NCI-H1417 treated with DMSO at 0.1 percent for 48 hours (cell line): ENCODE data around the gene PRPF38A.
"Not testable (repeated sequence)": the region's sequence is repeated elsewhere in the genome, so short reads cannot be mapped to it uniquely, and the experiment has no call there.

Source experiments
- DNase-seq: peaks from one replicate; lab custom pipeline; 2025; lab: John Stamatoyannopoulos, UW

PRPF38A gene, protein sequence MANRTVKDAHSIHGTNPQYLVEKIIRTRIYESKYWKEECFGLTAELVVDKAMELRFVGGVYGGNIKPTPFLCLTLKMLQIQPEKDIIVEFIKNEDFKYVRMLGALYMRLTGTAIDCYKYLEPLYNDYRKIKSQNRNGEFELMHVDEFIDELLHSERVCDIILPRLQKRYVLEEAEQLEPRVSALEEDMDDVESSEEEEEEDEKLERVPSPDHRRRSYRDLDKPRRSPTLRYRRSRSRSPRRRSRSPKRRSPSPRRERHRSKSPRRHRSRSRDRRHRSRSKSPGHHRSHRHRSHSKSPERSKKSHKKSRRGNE

DNA sequence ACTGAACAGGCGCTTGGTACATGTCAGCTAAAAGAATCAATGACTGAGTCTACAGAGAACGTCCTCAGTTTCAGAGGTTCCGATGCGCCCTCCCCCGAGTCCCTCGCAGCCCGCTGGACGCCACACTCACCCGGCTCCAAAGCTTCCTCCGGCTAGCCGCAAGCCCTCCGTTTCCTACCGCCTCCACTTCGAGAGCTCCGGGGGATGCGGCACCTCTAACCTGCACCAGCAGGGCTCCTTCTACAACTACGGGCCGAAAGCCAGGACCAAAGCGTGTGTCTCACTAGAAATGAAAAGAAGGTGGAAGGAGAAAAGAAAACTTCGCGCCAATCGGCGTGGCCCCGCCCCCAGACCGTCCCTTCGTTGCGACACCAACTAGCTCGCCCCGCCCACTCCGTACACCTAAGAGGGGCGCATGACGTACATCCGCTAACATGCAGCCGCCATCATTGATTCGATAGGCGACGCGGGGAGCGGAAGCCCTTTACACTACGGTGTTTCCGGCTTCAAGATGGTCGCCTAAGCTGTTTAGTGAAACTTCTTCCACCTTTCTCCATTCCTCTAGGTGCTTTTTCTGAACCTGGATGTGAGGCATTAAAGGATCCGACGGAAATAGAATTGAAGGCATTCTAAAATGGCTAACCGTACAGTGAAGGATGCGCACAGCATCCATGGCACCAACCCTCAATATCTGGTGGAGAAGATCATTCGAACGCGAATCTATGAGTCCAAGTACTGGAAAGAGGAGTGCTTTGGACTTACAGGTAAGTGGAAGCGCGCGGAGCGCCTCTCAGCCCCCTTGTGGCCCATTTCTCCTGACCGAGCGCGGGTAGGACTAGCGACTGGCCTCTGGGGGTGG lies at the start of gene PRPF38A, which contains the start of gene ORC1:
PRPF38A (plus strand) TSS at position 487 of the 859 bp plus-strand sequence; CDS start at position 635, 148 bp downstream.
ORC1 (minus strand) TSS at position 308 of the 859 bp plus-strand sequence. CDS start 2,200 bp downstream, outside the sequence.
- peak; percentile 92 for DNase-seq

DNA sequence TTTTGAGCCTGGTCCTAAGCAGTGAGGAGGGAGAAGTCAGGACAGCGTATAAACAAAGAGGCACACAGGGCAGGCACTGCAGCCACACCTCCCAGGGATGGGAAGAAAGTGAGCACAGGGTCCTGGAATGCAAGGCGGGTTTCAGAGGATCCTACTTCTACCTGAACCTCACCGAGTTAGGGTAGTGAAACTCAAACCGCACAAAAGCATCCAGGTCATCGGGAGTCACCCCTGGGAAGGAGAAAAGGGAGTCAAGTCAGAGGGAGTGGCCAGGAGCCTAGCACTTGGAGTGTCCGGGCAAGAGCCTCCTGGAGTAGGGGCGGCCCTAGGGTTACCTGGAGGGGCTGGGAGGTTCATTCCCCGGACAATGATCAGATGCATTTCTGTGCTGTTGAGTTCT lies 49.0 kb upstream of the PRPF38A start:
- DNase-seq, result no peak

DNA sequence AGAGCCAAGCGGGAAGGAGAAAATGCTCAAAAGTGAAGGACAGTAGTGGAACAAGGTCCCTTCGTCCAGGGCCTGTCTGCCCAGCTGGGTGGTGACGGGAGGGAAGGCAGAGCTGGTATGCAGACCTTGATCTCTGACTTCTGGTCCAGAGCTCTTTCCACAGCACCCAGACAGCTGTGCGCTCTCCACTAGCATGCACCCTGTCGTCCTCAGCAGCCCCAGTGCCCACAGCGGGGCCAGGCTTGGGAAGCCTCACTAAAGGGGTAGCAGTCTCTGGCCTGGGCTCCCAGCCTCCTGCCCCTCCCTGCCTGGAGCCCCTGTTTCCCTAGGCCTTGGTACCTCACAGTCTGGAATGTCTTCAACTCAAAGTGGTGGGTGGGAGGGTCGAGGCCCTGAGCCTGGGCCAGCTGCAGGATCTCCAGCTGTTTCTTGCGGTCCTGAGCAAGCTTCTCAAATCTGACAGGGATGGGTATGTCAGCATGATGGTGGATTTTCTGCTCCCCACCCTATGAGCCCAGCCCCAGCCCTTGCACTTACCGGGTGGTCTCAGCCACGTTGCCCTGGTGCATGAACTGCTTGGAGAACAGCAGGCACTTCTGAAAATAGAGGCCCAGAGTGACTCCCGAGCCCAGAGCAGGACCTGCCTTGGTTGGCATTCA lies 48.4 kb upstream of the PRPF38A start:
- DNase-seq, result no peak

DNA sequence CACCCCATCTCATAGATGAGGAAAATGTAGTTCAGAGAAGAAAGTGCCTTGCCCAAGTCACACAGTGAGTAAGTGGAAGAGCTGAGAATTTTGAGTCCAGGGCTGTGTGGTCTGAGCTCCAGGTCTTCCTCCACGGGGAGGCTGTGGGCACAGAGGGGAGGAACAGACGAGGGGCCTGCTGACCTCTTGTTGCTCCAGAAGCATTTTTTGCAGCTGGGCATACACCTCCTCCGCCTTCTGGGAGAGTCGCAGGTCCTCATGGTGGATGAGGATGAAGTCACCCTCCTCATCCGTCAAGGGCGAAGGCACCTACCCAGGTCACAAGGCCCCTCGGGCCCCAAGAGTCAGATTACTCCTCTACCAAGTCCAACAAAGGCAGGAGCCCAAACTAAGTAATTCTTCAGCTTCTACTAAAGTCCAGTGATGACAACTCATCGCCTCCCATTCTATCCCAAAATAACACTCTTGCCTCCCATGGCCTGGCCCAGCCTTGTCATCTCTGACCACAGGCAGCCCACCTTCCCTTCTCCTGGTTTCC lies 47.5 kb upstream of the PRPF38A start:
- DNase-seq, result no peak

DNA sequence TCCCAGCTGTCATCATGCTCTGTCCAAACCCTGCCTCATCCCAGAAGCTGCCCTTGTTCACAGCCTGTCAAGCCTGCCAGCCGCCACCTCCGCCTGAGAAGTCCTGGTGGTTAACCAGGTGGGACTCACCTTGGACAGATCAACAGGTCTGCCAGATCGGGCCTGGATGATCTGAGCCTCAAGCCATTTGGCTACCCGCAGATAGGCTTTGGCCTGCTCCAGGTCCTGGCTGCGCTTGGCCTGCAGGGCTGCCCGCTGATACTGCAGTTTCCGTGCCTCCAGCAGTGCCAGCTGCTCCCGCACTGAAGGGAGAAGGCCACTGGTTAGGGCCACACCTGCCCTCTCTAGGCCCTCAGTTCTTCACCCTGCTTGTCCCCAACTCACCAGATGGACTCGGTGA lies 47.0 kb upstream of the PRPF38A start:
- DNase-seq, result no peak

DNA sequence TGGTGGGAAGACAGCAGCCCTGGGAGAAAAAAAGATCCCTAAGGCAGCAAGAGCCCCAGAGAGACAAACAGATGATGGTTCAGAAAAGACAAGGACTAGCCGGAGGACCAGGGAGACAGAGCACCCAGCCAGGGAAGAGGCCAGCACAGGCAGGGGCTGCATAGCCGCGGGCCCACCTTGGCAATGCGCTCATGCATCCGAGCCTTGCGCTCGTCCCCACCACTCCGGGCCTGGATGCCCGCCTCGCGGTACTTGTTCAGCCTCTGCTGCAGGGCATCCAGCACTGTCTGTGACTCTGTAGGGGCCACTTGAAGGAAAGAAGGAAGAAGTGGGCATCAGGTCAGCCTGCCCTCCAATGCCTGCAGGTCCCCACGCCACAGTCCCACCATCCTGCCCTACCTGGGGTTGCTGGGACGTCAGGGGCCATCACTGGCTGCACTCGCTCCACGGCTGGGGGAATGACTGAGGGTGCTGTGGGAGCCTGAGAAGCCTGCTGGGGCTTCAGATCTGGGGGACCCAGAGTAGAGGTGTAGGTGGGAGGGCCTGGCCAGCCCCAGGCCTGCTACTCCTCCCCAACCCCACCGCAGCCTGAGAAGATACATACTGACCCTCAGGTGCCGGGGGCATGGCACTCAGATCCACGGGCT lies 45.4 kb upstream of the PRPF38A start:
- no peak for DNase-seq

DNA sequence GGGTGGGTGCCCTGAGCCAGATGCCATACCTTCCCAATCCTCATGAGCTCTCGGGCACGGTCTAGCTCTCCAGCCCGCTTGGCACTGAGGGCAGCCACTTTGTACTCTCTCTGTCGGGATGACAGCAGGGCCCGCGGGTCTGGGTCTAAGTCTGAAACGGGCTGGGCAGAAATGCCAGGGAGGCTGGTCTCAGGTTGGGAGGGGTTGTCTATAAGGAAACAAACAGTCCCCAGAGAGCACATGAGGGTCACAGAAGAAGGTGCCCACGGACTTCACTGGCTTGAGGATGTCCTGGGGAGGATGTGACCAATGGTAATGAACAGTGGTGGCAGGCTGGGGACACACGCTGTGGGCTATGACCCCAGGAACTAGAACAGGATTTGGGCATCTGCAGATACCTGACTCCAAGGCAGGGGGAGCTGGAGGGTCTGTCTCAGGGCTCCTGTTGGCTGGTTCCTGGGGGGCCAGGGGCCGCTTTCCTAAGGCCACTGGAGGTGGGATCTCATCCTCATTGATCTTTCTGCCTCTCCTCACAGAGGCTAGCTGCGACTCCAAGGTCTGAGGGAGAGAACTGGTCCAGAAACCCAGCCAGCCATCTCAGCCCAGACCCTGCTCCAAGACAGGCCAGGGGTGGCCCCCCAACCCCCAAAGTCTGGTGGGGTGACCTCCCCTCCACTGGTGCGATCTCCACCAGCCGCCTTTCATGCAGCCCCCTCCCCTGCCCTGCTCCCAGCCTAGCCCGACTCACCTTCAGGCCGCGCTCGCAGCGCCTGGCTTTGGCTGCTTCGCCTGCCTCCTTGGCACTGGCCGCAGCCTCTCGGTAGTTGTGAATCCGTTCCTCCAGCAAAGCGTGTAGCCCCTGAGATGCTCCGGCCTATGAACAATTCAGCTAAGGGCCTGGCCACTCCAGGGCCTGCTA lies 44.5 kb upstream of the PRPF38A start:
- no peak for DNase-seq

DNA sequence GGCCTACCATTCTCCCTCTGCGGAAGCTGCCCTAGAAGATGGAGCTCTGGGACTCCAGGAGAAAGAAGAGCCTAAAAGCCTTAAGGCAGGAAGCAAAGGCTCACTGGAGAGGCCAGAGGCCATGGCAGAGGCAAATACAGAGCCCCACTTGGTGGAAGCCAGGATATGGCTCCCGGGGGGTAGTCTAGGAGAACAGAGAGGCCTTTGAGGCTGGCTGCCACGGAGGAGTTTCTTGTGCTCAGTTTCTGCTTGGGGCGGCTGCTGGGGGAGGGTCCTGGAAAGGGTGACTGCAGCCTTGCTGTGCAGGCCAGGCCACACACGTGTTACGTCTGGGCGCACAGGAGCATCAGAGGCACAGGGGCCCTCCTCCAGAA lies 43.8 kb upstream of the PRPF38A start:
- no peak for DNase-seq

DNA sequence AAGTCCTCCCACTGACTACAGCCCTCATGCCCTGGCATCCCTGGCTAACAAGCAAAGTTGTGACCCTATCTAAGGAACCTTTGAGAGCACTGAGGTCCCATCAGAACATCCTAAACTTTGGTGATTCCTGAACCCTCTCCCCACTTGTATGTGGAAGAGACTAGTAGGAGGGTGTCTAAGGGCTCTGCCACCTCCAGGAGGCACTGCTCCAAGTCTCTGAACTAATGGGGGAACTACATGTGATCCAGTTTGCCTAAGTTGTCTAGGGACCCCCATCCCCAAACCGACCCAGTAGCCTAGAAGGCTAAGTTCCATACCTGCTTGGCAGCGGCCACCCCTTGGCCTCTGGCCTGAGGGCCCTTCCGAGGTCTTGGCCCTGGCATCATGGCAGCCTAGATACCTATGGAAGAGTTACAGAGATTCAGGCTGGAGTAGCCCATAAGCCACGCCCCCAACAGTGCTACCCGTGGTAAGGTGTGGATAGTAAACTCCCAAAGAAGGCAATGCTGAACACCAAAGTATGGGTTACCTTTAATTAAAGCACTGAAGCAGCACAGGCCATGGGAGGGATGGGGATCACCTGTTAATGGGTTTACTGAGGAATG lies 40.1 kb upstream of the PRPF38A start:
- no peak for DNase-seq

DNA sequence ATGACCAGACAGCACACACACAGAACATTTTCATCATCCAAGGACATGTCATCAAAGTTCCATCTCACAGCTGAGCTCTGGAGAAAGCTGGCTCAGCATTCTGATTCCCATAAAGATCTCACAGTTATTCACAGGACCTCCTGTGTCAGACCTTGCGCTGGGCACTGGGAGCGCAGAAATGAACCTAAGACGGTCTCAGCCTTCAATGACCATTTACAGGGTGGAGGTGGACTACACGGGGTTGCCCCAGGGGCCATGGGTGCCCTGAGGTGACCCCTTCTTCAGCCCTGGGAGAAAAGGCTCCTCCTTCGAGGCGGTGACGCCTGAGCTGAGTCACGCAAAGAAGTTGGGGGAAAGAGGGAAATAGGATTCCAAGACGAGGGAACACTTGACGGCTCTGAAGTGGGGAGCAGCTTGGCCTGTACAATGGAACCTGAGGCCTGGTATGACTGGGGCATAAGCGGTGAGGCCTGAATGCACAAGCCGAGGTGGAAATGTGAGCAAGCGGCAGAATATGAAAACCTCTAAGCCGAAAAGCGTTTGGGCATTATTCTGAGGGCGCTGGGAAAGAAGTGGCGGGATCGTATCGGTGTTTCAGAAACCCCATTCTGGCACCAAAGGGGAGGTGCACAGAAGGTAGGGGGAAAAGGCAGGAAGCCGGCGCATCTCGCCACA lies 39.2 kb upstream of the PRPF38A start:
- DNase-seq, result no peak

DNA sequence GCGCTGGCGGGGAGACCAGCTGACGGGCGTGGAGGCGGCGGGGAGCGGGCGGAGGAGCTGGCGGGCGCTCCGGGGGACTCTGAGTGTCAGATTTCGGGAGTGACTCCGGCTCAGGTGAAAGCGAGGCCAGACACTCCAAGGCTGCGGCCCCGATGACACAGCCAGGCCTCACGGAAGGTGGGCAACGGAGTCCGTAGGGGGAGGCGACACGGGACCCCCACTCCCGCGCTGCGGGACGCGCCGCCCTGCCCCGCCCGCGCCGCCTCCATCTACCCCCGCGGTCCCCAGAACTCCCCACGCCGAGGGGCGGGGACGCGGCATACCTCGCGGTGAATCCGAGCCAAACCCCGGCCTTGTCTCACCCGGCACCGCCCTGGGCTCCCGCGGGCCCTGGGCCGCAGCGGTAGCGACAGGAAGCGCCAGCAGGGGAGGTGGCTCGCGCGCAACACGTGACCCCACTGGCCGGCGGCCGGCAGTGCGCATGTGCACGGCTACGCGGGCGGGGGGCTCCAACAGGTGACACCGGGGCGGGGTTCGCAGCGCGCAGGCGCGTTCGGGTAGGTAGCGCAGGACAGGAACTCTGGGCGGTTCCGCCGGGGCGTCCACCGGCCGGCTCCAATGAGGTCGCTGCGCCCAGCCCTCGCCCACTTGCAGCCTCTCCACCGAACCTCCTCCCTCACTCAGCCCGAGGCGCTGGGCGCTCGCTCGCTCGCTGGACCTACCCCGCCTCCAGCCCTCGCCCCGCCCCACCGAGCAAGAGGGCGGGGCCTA lies 38.5 kb upstream of the PRPF38A start, which contains the start of gene CC2D1B:
CC2D1B (minus strand) TSS at position 460 of the 771 bp plus-strand sequence. CDS start 1,585 bp downstream, outside the sequence.
- peak; percentile 91 for DNase-seq

DNA sequence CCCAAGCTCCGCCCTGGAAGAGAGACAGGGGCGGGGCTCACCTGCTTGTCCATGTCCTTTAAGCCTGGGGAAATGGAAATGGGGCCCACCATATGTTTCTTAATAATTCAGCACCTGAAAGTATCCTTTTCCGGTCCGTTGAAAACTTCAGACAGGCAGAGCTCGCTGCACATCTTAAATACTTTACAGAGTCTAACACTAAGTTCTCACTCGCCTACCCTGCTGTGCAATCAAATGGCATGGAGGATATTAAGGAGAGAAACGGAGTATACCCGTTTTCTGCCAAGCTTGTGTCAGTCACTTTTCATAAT lies 37.9 kb upstream of the PRPF38A start:
- no peak for DNase-seq

DNA sequence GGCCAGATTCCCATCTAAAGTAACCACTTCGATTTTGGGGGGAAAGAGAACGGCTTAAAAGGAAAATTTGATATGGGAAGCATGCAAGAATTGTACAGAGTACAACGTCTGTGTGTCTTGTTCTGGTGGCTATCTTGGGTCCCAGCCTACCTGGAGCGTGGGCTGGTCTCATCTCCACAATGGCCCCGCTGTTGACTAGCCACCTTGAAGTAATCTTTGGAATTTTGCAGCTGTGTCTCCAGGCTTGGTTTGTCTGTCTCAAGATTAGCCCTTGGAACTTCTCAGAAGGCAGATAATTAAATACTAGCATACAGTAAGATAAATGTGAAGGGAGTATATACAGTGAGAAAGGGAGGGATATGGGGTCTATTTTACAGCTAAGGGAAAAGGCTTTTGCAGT lies 37.1 kb upstream of the PRPF38A start:
- DNase-seq, result no peak

DNA sequence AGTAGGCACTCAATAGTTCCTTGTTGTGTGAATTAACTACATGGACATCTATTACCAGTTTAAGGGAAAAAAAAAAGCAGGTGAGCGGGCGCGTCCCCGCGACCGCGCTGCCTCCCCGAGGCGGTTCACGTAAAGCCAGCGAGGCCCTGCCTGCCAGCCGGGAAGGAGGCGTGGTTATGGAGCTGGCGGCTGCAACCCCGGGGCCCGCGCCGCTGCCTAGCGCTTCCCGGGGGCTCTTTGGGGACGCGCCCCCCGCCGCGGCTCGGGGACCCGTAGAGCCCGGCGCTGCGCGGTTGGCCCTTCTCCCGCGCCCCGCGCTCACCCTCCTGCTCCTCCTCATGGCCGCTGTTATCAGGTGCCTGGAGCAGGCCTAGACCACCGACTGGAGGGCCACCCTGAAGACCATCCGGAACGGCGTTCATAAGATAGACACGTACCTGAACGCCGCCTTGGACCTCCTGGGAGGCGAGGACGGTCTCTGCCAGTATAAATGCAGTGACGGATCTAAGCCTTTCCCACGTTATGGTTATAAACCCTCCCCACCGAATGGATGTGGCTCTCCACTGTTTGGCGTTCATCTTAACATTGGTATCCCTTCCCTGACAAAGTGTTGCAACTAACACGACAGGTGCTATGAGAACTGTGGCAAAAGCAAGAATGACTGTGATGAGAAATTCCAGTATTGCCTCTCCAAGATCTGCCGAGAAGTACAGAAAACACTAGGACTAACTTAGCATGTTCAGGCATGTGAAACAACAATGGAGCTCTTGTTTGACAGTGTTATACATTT lies 35.8 kb upstream of the PRPF38A start:
- DNase-seq, result no peak

DNA sequence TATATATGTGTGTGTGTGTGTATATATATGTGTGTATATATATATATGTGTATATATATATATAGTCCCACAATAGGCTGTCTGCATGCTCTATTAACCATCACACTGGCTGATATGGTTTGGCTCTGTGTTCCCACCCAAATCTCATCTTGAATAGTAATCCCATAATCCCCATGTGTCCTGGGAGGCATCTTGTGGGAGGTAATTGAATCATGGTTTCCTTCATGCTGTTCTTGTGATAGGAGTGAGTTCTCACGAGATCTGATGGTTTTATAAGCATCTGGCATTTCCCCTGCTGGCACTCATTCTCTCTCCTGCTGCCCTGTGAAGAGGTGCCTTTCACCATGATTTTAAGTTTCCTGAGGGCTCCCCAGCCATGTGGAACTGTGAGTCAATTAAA lies 34.6 kb upstream of the PRPF38A start:
- not testable (repeated sequence) for DNase-seq

DNA sequence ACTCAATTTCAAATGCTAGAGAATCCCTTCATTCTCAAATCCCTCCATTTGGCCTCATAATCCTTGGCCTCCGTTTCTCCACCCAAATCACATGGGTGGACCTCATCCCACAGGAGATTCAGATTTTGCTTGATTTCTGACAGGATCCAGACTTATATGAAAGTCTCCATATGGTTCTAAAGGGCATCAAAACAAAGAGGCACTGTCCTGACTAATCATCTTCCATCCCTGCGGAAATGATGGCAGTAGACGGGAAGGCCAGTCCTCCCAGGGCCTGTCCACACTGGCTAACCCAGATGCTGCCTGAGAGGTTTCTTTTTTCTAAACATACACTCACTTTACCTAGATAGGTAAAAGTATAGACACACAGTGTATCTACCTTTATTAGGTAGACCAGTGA lies 19.0 kb upstream of the PRPF38A start:
- DNase-seq, result no peak

DNA sequence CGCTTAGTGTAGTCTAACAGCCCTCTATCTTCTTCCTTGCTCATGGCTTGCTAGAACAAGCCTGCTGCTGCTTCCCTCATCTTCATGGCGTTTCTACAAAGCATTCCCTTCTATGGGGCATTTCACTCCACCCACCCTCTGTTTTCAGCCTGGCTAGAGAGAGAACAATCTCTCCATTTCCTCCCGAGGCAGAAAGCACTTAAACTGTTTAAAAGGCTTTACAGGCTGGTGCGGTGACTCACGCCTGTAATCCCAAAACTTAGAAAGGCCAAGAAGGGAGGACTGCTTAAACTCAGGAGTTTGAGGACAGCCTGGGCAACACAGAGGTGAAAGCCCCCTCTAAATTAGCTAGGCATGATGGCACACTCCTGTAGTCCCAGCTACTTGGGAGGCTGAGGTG lies 17.9 kb upstream of the PRPF38A start:
- DNase-seq, result no peak

DNA sequence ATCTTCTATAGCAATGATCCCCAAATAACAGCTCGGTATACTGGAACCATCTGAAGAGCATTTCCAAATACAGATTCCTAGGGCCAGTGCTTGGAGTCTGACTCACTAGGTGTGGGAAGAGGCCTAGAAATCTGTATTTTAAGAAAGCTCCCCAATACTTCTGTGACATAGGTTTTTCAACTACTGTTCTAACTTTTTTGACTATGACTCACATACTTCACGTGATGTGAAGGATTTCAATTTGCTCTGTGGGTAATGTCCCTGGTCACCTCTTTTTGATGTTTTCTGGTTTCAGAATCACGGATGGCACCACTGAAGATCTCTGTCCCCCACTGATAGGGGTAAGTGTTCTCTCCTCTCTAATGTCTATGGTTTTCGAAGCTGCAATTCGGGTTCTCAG lies 11.2 kb upstream of the PRPF38A start:
- no peak for DNase-seq
